GM21423 (cell line): ENCODE data around the gene TCERG1.

Experiments
- ATAC-seq: cut with Tn5 transposase; IDR thresholded peaks from one replicate; pipeline ENCODE4 v1.9.1; 2021; ENCODE audit warnings: mild to moderate bottlenecking, moderate library complexity; ENCODE audit not compliant: unreplicated experiment

Gene TCERG1

GRCh38 chr5:146451411-146451810, 4.3 kb downstream of the TCERG1 start:
- no peak for ATAC-seq

DNA sequence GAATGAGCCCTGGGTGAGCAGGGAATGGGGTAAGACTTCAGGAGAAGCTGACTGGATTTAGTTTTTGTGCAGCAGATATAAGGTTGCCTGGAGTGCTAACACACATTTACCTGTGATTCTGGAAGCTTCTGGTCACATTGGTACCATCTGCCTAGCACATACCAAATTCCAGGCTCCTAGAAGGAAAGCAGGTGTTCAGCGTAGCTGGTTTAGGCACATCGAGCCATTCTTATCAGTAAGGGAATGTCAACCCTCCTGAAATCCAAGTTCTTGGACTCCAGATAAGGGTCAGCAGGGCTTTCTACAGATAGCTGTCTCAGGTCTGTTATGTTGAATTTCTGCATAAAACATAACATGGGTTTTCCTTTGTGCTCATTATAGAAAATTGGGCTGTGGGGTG, 10.3 kb downstream of the TCERG1 start:
- ATAC-seq = no peak

GRCh38 chr5:146458894-146459293, 11.8 kb downstream of the TCERG1 start:
- ATAC-seq = no peak

DNA sequence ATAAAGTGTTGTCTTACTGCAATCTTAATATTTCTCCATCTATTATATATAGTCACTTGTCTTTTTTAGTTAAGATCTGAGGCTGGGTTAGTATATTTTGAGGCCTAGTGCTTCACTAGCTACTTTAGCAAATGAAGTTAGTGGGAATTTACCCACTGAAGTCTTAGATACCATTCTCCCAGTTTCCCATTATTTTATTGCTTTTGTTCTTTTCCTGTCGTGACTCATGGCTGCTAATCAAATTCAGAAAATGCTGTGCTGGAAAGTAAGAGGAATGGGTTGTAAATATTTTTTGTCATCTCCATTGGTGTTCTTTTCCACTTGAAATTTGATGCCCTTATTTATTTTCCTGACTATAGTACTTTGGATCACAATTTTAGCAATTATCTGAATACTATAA, 14.2 kb downstream of the TCERG1 start:
- no peak for ATAC-seq

DNA sequence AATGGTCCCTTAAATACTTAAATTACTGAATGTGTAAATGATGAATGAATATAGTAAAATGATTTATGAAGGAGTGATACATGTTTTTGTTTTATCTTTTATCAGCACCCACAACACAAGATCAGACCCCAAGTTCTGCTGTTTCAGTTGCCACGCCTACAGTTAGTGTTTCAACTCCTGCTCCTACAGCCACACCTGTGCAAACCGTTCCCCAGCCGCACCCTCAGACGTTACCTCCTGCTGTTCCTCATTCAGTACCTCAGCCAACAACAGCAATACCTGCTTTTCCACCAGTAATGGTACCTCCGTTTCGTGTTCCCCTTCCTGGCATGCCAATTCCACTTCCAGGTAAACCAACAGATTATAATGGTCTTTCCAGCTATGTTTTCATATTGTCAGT, 16.3 kb downstream of the TCERG1 start:
- ATAC-seq = no peak

DNA sequence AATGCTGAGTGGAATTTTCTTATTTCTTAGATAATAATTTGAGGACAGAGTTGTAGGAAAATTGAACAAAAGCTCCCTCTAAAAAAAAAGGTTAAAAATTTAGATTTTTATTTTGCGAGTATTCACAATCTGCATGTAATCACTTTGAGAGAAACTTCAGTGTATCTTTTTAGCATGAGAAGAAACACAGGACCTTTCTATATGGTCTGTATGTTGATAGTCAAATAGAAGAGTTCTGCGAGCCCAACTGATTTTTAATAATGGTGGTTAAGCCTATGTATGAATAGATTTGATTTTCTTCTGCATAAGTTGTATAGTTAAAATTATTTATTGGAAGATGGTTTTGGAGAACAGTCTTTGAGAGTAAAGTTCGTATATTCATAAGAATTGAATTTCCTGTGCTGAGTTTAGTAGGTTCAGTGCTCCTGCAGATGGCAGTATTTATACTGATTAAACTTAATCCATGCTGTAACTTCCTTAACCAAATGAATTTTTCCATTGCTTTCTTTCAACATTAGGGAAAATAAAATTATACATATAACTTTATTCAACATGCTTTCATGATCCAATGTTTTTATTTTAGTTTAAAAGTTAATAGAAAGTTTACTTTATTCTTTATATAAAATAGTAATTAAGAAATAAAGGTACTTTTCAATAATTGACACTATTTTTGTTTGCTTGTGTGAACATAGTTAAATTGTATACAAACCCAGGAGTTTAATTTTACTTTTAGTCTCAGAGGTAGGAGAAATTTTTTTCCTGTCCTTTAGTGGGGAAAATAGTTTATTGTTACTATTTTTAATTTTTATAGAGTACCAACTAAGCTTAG, 19.6 kb downstream of the TCERG1 start:
- ATAC-seq = no peak

GRCh38 chr5:146467760-146468159, 20.6 kb downstream of the TCERG1 start:
- no peak for ATAC-seq

- no peak for ATAC-seq
Measured at GRCh38 chr5:146474065-146474464, 26.9 kb downstream of the TCERG1 start.

GRCh38 chr5:146475190-146475780, 28.2 kb downstream of the TCERG1 start:
- no peak for ATAC-seq

- no peak for ATAC-seq
Measured at GRCh38 chr5:146475906-146476305, 28.8 kb downstream of the TCERG1 start.

DNA sequence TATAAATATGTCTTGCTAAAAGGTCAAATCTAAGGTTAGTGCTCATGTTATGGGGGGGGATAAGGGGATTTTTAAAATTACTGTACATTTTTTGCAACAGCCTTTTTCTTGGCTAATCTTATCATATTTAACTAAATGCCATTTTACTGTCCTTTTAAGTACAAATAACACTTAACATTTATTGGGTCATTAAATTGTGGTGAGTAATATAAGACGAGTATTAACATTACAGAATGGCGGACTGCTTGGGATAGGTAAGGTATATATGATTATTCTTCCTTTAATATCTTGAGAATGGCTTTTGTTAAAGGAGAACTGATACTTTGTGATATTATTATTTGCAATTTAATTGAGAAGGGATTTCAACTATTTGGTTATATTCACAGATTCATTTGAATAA, 35.6 kb downstream of the TCERG1 start:
- no peak for ATAC-seq

- no peak for ATAC-seq
Measured at GRCh38 chr5:146484714-146485391, 37.7 kb downstream of the TCERG1 start.

- ATAC-seq = no peak
Measured at GRCh38 chr5:146490089-146490843, 43.1 kb downstream of the TCERG1 start.

DNA sequence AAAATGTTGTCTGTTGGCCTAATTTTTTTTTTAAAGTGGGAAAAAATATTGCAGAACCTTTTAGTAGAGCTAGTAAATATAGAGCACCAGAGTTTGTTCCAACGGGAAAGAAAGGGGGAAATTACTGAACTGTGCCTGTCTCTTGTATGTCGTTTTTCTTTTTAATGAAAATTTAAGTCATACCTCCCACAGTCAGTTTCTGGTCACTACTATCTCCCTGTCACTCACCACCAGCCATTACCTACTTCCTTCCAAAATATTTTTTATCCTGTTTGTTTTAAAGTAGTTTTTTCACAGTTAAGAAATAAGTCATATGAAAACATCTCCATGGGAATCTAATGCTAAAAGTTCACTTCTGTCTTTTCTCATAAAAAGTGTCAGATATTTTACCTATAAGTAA, 47.5 kb downstream of the TCERG1 start:
- no peak for ATAC-seq

GRCh38 chr5:146499680-146500079, 52.5 kb downstream of the TCERG1 start:
- no peak for ATAC-seq

- no peak for ATAC-seq
Measured at GRCh38 chr5:146507428-146507827, 60.3 kb downstream of the TCERG1 start.

GRCh38 chr5:146510559-146511125, 63.5 kb downstream of the TCERG1 start:
- ATAC-seq = no peak

GRCh38 chr5:146513462-146513861, 66.3 kb downstream of the TCERG1 start:
- ATAC-seq = no peak

DNA sequence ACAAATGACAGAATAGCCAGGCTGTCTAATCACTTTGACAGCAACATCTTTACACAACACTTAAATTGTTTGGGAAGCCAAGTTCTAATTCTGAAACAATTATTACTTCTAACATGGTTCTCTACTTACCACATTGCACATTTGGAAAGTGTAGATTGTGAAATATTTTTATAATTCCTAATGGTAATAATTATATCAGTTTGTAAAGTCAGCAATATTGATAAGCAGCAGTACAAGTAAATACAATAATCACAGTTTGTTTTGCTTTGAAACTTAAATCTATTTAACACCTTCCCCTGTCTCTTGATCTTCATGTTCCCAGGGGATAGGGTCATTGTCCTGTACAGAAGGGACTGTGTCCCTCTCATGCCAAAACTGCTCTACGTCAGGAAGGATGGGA, 67.4 kb downstream of the TCERG1 start:
- ATAC-seq = no peak

- no peak for ATAC-seq
Measured at GRCh38 chr5:146515473-146516150, 68.5 kb downstream of the TCERG1 start.

- ATAC-seq = no peak
Measured at GRCh38 chr5:146516151-146516475, 69.0 kb downstream of the TCERG1 start, which contains the start of gene GPR151. TSS of gene GPR151 (minus strand) at chr5:146516190. CDS start at chr5:146516113, 77 bp downstream.
